Measurements from ENCODE around the gene RNF227. TPM values are rescaled to one million over a fixed set of nuclear protein-coding genes. Genes with fewer than 3 reads are reported as not detected.

The RNF227 gene
- total RNA-seq, 4 donors from 2014 or later: 0.94 to 8.6 (median 5.7) TPM

DNA sequence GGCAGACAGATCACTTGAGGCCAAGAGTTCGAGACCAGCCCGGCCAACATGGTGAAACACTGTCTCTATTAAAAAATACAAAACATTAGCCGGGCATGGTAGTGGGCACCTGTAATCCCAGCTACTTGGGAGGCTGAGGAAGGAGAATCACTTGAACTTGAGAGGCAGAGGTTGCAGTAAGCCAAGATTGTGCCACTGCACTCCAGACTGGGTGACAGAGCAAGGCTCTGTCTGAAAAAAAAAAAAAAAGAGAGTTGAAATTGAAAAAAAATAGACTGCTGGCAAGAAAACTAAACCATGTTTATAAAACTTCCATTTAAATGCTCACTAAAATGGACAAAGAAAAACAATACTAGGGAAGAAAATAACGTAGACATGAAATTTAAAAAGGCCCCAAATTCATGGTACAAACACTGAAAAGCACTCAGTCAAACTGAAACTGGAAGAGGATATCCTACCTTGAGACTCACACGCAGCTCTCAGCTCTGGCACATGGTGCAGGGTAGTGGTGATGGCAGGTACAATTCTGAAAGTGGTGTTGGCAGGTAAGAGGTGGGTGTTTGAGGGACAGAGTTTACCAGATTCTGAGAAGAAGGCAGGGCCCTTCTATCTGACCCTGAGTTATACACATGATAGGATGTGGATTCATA is 35.2 kb upstream of the RNF227 start:
- Histone ChIP-seq H3K9me3 (no peaks in the 10 kb centered on the region), H3K27me3 (no peaks in the 10 kb centered on the region), H3K36me3 (peaks cover 0 to 36% (median 3%) of the 10 kb centered on the region in 3 donors), H3K4me3 (no peak overlapping the region), H3K4me1 (no peaks in the 10 kb centered on the region), H3K27ac (no peak overlapping the region)
- intact Hi-C loops (cut with DNase I): no loop called here
- DNase-seq: no peak
- TF ChIP-seq, protein P1, sequence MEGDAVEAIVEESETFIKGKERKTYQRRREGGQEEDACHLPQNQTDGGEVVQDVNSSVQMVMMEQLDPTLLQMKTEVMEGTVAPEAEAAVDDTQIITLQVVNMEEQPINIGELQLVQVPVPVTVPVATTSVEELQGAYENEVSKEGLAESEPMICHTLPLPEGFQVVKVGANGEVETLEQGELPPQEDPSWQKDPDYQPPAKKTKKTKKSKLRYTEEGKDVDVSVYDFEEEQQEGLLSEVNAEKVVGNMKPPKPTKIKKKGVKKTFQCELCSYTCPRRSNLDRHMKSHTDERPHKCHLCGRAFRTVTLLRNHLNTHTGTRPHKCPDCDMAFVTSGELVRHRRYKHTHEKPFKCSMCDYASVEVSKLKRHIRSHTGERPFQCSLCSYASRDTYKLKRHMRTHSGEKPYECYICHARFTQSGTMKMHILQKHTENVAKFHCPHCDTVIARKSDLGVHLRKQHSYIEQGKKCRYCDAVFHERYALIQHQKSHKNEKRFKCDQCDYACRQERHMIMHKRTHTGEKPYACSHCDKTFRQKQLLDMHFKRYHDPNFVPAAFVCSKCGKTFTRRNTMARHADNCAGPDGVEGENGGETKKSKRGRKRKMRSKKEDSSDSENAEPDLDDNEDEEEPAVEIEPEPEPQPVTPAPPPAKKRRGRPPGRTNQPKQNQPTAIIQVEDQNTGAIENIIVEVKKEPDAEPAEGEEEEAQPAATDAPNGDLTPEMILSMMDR (IDR thresholded peaks at IDR 0.05): no peak
- TF ChIP-seq POLR2A (IDR thresholded peaks at IDR 0.05): no peak
- 71 to 73% methylated on average over 5 of the region's 5 CpGs for WGBS, 2 donors

DNA sequence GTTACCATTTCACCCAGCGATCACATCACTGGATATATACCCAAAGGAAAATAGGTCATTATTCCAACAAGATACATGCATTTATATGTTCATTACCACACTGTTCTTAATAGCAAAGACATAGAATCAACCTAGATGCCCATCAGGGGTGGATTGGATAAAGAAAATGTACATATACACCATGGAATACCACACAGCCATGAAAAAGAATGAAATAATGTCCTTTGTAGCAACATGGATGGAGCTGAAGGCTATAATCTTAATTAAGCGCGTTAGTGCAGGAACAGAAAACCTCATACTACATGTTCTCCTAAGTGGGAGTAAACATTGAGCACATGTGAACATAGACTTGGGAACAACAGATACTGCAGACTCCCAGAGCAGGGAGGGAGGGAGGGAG is 34.5 kb upstream of the RNF227 start:
- no peaks in the 10 kb centered on the region for H3K9me3 ChIP-seq
- 77 to 85% methylated on average over 3 of the region's 3 CpGs for WGBS, 2 donors

DNA sequence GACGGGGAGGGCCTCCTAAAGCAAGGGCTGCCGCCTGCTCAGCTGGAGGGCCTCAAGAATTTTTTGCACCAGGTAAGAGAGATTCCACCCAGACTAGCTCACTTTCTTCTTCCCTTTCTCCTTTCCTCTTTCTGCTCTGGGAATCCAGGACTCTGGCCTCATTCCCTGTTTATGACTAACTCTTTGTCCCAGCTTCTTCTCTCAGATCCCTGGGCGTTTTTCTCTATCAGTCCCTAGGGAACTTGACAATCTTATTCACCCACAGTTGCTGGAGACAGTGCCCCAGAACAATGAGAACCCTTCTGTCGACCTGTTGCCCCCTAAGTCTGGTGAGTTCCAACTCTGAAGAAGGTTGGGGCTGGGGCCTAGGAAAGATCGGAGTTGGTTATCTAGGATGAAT is 31.6 kb upstream of the RNF227 start:
- Histone ChIP-seq H3K27me3 (no peaks in the 10 kb centered on the region), H3K9me3 (no peaks in the 10 kb centered on the region), H3K27ac (no peak overlapping the region), H3K4me3 (no peak overlapping the region), H3K36me3 (peaks cover 13 to 71% (median 29%) of the 10 kb centered on the region in 3 donors), H3K4me1 (no peaks in the 10 kb centered on the region)
- intact Hi-C loops (cut with DNase I): no loop called here
- TF ChIP-seq POLR2A (IDR thresholded peaks at IDR 0.05): no peak
- TF ChIP-seq, protein P1 (IDR thresholded peaks at IDR 0.05): no peak
- DNase-seq: no peak
- WGBS, 2 donors: 83 to 90% methylated on average over 3 to 5 of the region's 5 CpGs

More for the DNA sequence above, 34.5 kb upstream of the RNF227 start:
- Histone ChIP-seq H3K27ac (no peak overlapping the region), H3K27me3 (no peaks in the 10 kb centered on the region), H3K4me3 (no peak overlapping the region), H3K36me3 (peaks cover 0 to 43% (median 9%) of the 10 kb centered on the region in 3 donors), H3K4me1 (no peaks in the 10 kb centered on the region)
- intact Hi-C loops (cut with DNase I): no loop called here
- no peak for TF ChIP-seq POLR2A (IDR thresholded peaks at IDR 0.05)
- TF ChIP-seq, protein P1 (IDR thresholded peaks at IDR 0.05): no peak
- DNase-seq: no peak

DNA sequence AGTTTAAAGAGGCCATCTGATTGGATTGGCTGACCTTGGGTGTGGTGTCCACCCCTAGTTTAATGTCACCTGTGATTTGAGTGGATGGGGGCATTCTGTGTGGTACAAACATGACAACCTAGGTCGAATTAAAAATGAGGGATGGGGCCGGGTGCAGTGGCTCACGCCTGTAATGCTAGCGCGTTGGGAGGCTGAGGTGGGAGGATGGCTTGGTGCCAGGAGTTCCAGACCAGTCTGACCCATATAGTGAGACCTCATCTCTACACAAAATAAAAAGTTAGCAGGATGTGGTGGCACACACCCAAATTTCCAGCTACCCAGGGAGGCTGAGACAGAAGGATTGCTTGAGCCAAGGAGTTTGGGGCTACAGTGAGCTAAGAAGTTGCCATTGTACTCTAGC is 30.4 kb upstream of the RNF227 start:
- TF ChIP-seq, protein P1 (IDR thresholded peaks at IDR 0.05): no peak
- no peak for TF ChIP-seq POLR2A (IDR thresholded peaks at IDR 0.05)
- H3K36me3 ChIP-seq: peaks cover 13 to 82% (median 29%) of the 10 kb centered on the region in 3 donors
- intact Hi-C loops (cut with DNase I): no loop called here
- H3K4me3 ChIP-seq: no peak overlapping the region
- no peak for DNase-seq
- no peaks in the 10 kb centered on the region for H3K27me3 ChIP-seq
- WGBS, 2 donors: 77 to 84% methylated on average over 5 of the region's 5 CpGs
- no peaks in the 10 kb centered on the region for H3K4me1 ChIP-seq
- H3K9me3 ChIP-seq: no peaks in the 10 kb centered on the region
- H3K27ac ChIP-seq: no peak overlapping the region

DNA sequence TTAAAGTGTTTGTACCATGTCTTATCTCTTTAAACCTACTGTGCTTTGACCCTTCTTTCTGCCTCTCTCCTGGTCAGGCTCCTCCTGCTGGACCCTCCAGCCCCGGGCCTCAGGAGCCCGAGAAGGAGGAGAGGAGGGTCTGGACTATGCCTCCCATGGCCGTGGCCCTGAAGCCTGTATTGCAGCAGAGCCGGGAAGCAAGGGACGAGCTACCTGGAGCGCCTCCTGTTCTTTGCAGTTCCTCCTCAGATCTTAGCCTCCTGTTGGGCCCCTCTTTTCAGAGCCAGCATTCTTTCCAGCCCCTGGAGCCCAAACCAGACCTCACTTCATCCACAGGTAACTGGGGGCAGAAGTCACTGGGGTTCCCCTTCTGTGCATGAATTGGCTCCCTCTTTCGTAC is 29.6 kb upstream of the RNF227 start:
- H3K27ac ChIP-seq: no peak overlapping the region
- TF ChIP-seq POLR2A (IDR thresholded peaks at IDR 0.05): no peak
- TF ChIP-seq, protein P1 (IDR thresholded peaks at IDR 0.05): no peak
- no peak overlapping the region for H3K4me3 ChIP-seq
- intact Hi-C loops (cut with DNase I): no loop called here
- DNase-seq: no peak
- WGBS, 2 donors: 89 to 93% methylated on average over 3 to 7 of the region's 7 CpGs
- no peaks in the 10 kb centered on the region for H3K4me1 ChIP-seq
- H3K36me3 ChIP-seq: peaks cover 13 to 90% (median 29%) of the 10 kb centered on the region in 3 donors
- H3K9me3 ChIP-seq: no peaks in the 10 kb centered on the region
- H3K27me3 ChIP-seq: no peaks in the 10 kb centered on the region
